ENCODE measurements around the gene INSYN1.

INSYN1 gene

DNA sequence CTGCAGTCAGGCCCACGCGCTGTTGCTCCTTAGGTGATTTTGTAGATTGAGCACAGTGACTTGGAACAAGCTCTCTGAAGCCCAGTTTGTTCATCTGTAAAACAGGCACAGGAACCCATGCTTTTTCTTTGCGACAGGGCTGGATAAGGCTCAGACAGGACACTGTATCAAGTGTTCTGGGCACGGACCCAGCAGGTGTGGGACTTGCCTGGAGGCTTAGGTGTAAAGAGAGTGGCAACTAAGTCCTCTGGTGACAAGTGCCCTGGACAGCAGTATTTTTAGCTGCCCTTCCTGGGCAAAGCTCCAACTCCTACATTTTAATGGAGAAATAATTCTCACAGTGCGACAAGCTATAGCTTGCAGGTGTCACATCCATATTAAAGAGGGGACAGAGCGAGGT, 36.7 kb downstream of the INSYN1 start:
- TF ChIP-seq, protein P1, sequence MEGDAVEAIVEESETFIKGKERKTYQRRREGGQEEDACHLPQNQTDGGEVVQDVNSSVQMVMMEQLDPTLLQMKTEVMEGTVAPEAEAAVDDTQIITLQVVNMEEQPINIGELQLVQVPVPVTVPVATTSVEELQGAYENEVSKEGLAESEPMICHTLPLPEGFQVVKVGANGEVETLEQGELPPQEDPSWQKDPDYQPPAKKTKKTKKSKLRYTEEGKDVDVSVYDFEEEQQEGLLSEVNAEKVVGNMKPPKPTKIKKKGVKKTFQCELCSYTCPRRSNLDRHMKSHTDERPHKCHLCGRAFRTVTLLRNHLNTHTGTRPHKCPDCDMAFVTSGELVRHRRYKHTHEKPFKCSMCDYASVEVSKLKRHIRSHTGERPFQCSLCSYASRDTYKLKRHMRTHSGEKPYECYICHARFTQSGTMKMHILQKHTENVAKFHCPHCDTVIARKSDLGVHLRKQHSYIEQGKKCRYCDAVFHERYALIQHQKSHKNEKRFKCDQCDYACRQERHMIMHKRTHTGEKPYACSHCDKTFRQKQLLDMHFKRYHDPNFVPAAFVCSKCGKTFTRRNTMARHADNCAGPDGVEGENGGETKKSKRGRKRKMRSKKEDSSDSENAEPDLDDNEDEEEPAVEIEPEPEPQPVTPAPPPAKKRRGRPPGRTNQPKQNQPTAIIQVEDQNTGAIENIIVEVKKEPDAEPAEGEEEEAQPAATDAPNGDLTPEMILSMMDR (conservative IDR thresholded peaks at IDR 0.05; ENCODE audit: low read depth, low read length): no peak
- no peak for DNase-seq (ENCODE audit: low read depth)
- H3K4me3 ChIP-seq (ENCODE audit: low read depth, low read length): no peak overlapping the region

GRCh38 chr15:73715417-73715816, 37.7 kb downstream of the INSYN1 start:
- TF ChIP-seq, protein P1 (conservative IDR thresholded peaks at IDR 0.05; ENCODE audit: low read depth, low read length): no peak
- H3K4me3 ChIP-seq (ENCODE audit: low read depth, low read length): no peak overlapping the region
- no peak for DNase-seq (ENCODE audit: low read depth)

DNA sequence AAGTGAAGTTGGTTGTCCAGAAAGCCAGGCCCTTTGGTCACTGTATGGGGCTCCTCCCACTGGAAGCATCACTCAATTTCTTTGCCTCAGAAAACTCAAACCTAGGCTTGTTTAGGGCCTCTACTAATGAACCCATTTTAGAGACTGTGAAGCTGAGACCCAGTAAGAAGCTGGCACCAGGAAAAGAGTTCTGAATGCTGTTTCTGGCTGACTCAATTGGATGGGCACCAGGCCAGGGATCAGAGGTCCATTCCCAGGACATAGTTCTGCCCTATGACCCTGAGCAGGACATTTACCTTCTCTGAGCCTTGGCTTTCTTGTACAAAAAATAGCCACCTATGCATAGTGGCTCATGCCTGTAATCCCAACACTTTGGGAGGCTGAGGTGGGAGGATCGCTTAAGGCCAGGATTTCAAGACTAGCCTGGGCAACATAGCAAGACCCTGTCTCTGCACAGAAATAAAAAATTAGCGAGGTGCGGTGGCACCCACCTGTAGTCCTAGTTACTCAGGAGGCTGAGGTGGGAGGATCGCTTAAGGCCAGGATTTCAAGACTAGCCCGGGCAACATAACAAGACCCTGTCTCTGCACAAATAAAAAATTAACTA, 38.4 kb downstream of the INSYN1 start:
- TF ChIP-seq, protein P1 (conservative IDR thresholded peaks at IDR 0.05; ENCODE audit: low read depth, low read length): no peak

GRCh38 chr15:73712107-73712506, 41.0 kb downstream of the INSYN1 start:
- TF ChIP-seq, protein P1 (conservative IDR thresholded peaks at IDR 0.05; ENCODE audit: low read depth, low read length): peak; percentile 42
- no peak overlapping the region for H3K4me3 ChIP-seq (ENCODE audit: low read depth, low read length)
- no peak for DNase-seq (ENCODE audit: low read depth)

More for the DNA sequence above, 38.4 kb downstream of the INSYN1 start:
- no peak overlapping the region for H3K4me3 ChIP-seq (ENCODE audit: low read depth, low read length)
- no peak for DNase-seq (ENCODE audit: low read depth)

DNA sequence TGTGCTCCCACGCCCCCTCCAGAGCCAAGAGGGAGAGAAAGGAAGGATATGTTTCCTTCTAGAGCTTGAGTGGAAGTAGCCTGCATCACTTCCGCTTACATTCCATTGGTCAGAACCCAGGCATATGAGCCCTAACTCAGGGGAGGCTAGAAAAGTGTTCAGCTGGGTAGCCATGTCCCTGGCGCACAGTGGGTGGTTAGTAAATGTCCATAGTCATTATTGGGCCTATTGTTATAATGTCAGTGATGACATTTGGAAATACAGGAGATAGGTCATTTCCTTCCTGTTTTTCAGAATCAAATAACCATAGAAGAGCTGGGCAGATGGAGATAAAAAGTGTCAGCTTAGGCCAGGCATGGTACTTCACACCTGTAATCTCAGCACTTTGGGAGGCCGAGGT, 41.6 kb downstream of the INSYN1 start:
- TF ChIP-seq, protein P1 (conservative IDR thresholded peaks at IDR 0.05; ENCODE audit: low read depth, low read length): no peak
- no peak overlapping the region for H3K4me3 ChIP-seq (ENCODE audit: low read depth, low read length)
- no peak for DNase-seq (ENCODE audit: low read depth)

GRCh38 chr15:73710321-73710720, 42.8 kb downstream of the INSYN1 start:
- DNase-seq (ENCODE audit: low read depth): no peak
- H3K4me3 ChIP-seq (ENCODE audit: low read depth, low read length): no peak overlapping the region
- TF ChIP-seq, protein P1 (conservative IDR thresholded peaks at IDR 0.05; ENCODE audit: low read depth, low read length): no peak

- no peak overlapping the region for H3K4me3 ChIP-seq (ENCODE audit: low read depth, low read length)
- DNase-seq (ENCODE audit: low read depth): no peak
- TF ChIP-seq, protein P1 (conservative IDR thresholded peaks at IDR 0.05; ENCODE audit: low read depth, low read length): no peak
Observed at GRCh38 chr15:73709686-73710085, 43.5 kb downstream of the INSYN1 start.
